BJ (cell line): ENCODE results near the gene CDC6. TPM values are rescaled to one million over a fixed set of nuclear protein-coding genes. Genes with fewer than 3 reads are reported as not detected.

ENCODE experiments used
- CTCF ChIA-PET: fragments of 350-600 bp; formaldehyde crosslinking; extraction: SDS; loops from one replicate; lab custom pipeline; 2021; ENCODE audit warnings: antibody characterized with exemption, inconsistent platforms; lab: Yijun Ruan, JAX
- POLR2A ChIA-PET: fragments of 300-600 bp; sonication (Branson Sonifier 250); formaldehyde crosslinking; extraction: SDS; loops from one replicate; lab custom pipeline; 2021; ENCODE audit warnings: antibody characterized with exemption; lab: Charles Lee
- DNase-seq: peaks from one replicate; pipeline ENCODE4 v3.0.0-alpha.2; 2011; ENCODE audit warnings: low read depth
- H3K27me3 ChIP-seq: 2 replicates; pipeline ENCODE4 v1.6.0; 2011; ENCODE audit warnings: low read length; ENCODE audit not compliant: control insufficient read depth, insufficient read depth
- H3K36me3 ChIP-seq: 2 replicates; pipeline ENCODE4 v1.5.1; 2011; ENCODE audit warnings: low read length; ENCODE audit not compliant: control insufficient read depth, insufficient read depth
- H3K4me3 ChIP-seq: 2 replicates; pipeline ENCODE4 v1.5.1; 2011; ENCODE audit warnings: low read depth, mild to moderate bottlenecking, control low read depth, low read length
- polyA plus RNA-seq: library from polyadenylated mRNA; depleted of rRNA; stranded (reverse); fragments of >200 nt; gene quantifications from 2 replicates; pipeline ENCODE4 v1.2.3, GENCODE V29; 2011
- TF ChIP-seq, protein P1 (sequence below): IDR thresholded peaks from 2 replicates; pipeline ENCODE4 v1.5.1; 2011; ENCODE audit warnings: low read depth, mild to moderate bottlenecking, control low read depth, inconsistent platforms, low read length, moderate library complexity; ENCODE audit not compliant: insufficient read depth

Gene CDC6
- polyA plus RNA-seq, 1 experiment, result 5.6 TPM

DNA sequence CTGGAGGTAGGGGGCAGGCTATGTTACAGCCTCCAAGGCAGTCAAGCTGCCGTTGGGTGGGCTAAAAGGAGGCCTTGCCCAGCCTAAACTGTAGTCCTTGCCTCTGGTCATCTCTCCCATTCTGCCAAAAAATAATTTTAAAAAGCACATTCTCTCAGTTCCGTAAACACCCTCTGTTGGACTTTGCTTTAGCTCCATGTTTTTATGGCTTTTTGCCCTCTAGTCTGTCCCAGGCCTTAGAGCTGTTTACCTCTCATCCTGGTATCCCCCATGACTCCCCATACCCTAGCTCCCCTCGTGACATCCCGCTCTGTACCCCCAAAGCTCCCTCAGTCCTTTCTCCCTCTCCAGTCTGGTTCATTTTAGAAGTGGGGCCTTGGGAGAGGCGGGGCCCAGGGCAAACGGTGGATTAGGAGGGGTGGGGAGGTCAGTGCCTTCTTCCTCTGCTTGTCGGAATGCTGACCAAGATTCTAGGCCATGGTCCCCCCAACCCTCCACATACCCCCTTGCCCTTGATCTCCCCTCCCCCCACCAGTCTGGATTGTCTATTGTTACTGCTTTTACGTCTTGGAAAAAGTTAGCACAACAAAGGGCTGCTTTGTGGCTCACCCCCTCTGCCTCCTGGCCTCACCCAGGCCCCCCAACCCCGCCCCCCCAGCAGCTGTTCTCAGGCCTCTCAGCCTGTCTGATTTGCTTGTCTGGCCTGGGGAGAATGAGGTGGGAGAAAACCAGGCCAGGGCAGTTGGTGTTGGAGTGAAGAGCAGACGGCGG lies 58.5 kb downstream of the CDC6 start:
- ChIA-PET POLR2A (interaction anchor here (0.6 to 1.1 kb wide), 2 partner anchors 39 to 142 kb away, joined by 3 to 5 read pairs; no protein-coding TSS in a partner anchor), CTCF (interaction anchor here (0.7 to 28.2 kb wide), 6 partner anchors 8 to 188 kb away, joined by 3 to 762 read pairs (median 10); partner anchors contain the start of gene RARA)
- DNase-seq, result no peak
- peaks cover 24% of the 10 kb centered on the region for H3K36me3 ChIP-seq
- peak overlapping the region; percentile 84 for H3K4me3 ChIP-seq
- TF ChIP-seq, protein P1, sequence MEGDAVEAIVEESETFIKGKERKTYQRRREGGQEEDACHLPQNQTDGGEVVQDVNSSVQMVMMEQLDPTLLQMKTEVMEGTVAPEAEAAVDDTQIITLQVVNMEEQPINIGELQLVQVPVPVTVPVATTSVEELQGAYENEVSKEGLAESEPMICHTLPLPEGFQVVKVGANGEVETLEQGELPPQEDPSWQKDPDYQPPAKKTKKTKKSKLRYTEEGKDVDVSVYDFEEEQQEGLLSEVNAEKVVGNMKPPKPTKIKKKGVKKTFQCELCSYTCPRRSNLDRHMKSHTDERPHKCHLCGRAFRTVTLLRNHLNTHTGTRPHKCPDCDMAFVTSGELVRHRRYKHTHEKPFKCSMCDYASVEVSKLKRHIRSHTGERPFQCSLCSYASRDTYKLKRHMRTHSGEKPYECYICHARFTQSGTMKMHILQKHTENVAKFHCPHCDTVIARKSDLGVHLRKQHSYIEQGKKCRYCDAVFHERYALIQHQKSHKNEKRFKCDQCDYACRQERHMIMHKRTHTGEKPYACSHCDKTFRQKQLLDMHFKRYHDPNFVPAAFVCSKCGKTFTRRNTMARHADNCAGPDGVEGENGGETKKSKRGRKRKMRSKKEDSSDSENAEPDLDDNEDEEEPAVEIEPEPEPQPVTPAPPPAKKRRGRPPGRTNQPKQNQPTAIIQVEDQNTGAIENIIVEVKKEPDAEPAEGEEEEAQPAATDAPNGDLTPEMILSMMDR, result no peak
- H3K27me3 ChIP-seq, result no peaks in the 10 kb centered on the region

DNA sequence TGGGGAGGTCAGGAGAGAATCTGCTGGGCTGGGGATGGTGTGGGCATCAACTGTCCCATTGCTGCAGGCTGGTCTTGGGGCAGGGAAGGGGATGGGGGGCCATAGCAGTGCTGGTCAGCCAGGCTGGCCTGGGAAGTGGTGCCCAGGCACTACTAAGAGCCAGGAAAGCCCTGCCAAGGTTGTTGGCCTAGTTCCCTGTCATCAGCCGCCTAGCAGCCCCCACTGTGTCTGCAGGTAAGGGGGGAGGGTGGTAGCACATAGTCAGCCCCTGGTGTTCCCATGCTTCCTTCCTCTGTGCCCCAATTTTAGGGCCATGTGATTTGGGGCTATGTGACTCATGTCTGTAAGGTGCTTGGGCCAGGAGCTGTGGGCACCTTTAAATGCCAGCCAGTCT lies 59.1 kb downstream of the CDC6 start:
- Histone ChIP-seq H3K27me3 (no peaks in the 10 kb centered on the region), H3K36me3 (peaks cover 27% of the 10 kb centered on the region), H3K4me3 (no peak overlapping the region)
- TF ChIP-seq, protein P1, result no peak
- CTCF ChIA-PET, result interaction anchor here (3.4 to 28.2 kb wide), 2 partner anchors 11 to 39 kb away, joined by 18 to 762 read pairs; partner anchors contain the start of gene RARA
- POLR2A ChIA-PET, result no interaction called here
- DNase-seq, result no peak

DNA sequence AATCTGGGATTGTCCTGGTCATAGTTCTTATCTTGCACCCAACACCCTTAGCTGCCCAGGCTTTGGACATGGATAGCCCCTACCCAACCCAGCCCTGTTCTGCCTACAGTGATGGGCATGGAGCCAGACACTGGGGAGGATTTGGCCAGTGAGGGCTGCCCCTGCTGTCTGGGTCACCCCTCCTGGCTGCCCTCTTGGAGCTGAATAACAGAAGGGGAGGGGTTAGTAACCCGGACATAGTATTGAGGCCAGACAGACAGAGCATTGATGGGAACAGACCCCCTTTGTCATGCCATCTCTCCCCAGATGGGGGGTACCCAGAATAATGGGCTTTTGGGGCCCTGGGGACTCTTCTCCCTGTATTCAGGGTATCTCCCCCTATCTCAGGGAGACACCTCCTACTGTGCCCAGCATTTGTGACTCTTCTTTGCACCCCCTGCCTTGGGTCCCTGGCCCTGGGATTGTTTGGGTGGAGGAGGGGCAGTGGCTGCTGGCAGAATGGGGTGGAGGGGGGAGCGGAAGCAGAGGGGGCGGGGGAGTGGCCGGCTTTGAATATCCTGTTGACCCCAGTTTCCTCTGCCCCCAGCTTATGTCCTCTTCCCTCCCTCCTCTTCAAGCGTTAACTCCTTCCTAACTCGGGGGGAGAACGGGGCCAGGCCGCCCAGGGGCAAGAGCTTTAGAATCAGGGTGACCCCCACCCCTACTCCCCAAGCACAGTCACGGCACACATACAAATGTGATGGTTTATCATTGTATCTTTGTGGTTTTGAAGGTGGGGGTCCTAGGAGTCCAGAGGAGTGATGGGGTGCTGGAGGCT lies 59.8 kb downstream of the CDC6 start:
- H3K27me3 ChIP-seq, result no peaks in the 10 kb centered on the region
- TF ChIP-seq, protein P1, result no peak
- H3K36me3 ChIP-seq, result peaks cover 32% of the 10 kb centered on the region
- no peak for DNase-seq
- no peak overlapping the region for H3K4me3 ChIP-seq
- ChIA-PET CTCF (interaction anchor here (3.4 to 28.2 kb wide), 2 partner anchors 10 to 40 kb away, joined by 18 to 762 read pairs; partner anchors contain the start of gene RARA), POLR2A (no interaction called here)

DNA sequence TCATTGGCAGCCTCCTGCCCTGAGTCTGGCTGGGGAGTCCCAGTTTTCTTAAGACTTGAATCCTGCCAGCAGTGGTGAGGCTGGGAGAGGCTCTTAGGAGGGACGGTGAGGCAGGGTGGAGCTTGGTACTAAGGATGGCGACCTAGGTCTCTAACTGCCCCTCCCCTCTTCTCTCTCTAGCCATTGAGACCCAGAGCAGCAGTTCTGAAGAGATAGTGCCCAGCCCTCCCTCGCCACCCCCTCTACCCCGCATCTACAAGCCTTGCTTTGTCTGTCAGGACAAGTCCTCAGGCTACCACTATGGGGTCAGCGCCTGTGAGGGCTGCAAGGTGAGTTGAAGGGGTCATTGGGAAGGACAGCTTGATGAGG lies 60.4 kb downstream of the CDC6 start:
- POLR2A ChIA-PET, result no interaction called here
- TF ChIP-seq, protein P1, result no peak
- Histone ChIP-seq H3K4me3 (no peak overlapping the region), H3K36me3 (peaks cover 35% of the 10 kb centered on the region), H3K27me3 (no peaks in the 10 kb centered on the region)
- CTCF ChIA-PET, result interaction anchor here (3.4 to 28.2 kb wide), 2 partner anchors 10 to 40 kb away, joined by 18 to 762 read pairs; partner anchors contain the start of gene RARA
- no peak for DNase-seq
